Muscle layer of duodenum (tissue), 2 donors: Measurements from ENCODE around the gene GSN.

Source experiments
- H3K27ac ChIP-seq: one replicate; pipeline ENCODE4 v1.7.0; 2013; ENCODE audit warnings: mild to moderate bottlenecking, low read length
- H3K27me3 ChIP-seq: one replicate; pipeline ENCODE4 v1.7.0; 2013; ENCODE audit warnings: low read depth, mild to moderate bottlenecking, control low read depth, low read length
- H3K36me3 ChIP-seq, 2 donors: one replicate each; pipeline ENCODE4 v1.7.0; 2013; ENCODE audit warnings: low read length in 2 of 2, control low read depth in 1 of 2, mild to moderate bottlenecking in 1 of 2; ENCODE audit not compliant: insufficient read depth in 2 of 2, control insufficient read depth in 1 of 2
- H3K4me1 ChIP-seq, 2 donors: one replicate each; pipeline ENCODE4 v1.7.0; 2013; ENCODE audit warnings: low read length in 2 of 2, mild to moderate bottlenecking in 2 of 2, control low read depth in 1 of 2, moderate library complexity in 1 of 2; ENCODE audit not compliant: insufficient read depth in 2 of 2, control insufficient read depth in 1 of 2
- H3K4me3 ChIP-seq, 2 donors: one replicate each; pipeline ENCODE4 v1.7.0; 2013; ENCODE audit warnings: low read length in 2 of 2, low read depth in 1 of 2, mild to moderate bottlenecking in 1 of 2
- H3K9me3 ChIP-seq, 2 donors: one replicate each; pipeline ENCODE4 v1.7.0; 2013; ENCODE audit warnings: low read length in 2 of 2, control low read depth in 1 of 2, mild to moderate bottlenecking in 1 of 2; ENCODE audit not compliant: control insufficient read depth in 1 of 2
- donor health status: healthy.

GSN gene

GRCh38 chr9:121294151-121294743 is 26.3 kb downstream of the GSN start:
- peaks cover 36 to 72% of the 10 kb centered on the region in 2 donors for H3K4me1 ChIP-seq
- peak overlapping the region; percentile 77 for H3K27ac ChIP-seq
- H3K9me3 ChIP-seq: no peaks in the 10 kb centered on the region
- no peaks in the 10 kb centered on the region for H3K36me3 ChIP-seq
- peak overlapping the region in 1 of 2 donors; percentile 10 for H3K4me3 ChIP-seq
- no peaks in the 10 kb centered on the region for H3K27me3 ChIP-seq

- H3K27ac ChIP-seq: peak overlapping the region; percentile 77
- H3K36me3 ChIP-seq: no peaks in the 10 kb centered on the region
- H3K4me3 ChIP-seq: peak overlapping the region; percentile 26 to 30
- H3K9me3 ChIP-seq: no peaks in the 10 kb centered on the region
- peaks cover 28 to 65% of the 10 kb centered on the region in 2 donors for H3K4me1 ChIP-seq
- H3K27me3 ChIP-seq: no peaks in the 10 kb centered on the region
Measured at GRCh38 chr9:121294866-121295661, 27.1 kb downstream of the GSN start.

- no peaks in the 10 kb centered on the region for H3K36me3 ChIP-seq
- H3K4me3 ChIP-seq: peak overlapping the region in 1 of 2 donors; percentile 30
- no peaks in the 10 kb centered on the region for H3K27me3 ChIP-seq
- H3K27ac ChIP-seq: peak overlapping the region; percentile 77
- H3K4me1 ChIP-seq: peaks cover 26 to 66% of the 10 kb centered on the region in 2 donors
- no peaks in the 10 kb centered on the region for H3K9me3 ChIP-seq
Measured at GRCh38 chr9:121295662-121296191, 27.8 kb downstream of the GSN start.

DNA sequence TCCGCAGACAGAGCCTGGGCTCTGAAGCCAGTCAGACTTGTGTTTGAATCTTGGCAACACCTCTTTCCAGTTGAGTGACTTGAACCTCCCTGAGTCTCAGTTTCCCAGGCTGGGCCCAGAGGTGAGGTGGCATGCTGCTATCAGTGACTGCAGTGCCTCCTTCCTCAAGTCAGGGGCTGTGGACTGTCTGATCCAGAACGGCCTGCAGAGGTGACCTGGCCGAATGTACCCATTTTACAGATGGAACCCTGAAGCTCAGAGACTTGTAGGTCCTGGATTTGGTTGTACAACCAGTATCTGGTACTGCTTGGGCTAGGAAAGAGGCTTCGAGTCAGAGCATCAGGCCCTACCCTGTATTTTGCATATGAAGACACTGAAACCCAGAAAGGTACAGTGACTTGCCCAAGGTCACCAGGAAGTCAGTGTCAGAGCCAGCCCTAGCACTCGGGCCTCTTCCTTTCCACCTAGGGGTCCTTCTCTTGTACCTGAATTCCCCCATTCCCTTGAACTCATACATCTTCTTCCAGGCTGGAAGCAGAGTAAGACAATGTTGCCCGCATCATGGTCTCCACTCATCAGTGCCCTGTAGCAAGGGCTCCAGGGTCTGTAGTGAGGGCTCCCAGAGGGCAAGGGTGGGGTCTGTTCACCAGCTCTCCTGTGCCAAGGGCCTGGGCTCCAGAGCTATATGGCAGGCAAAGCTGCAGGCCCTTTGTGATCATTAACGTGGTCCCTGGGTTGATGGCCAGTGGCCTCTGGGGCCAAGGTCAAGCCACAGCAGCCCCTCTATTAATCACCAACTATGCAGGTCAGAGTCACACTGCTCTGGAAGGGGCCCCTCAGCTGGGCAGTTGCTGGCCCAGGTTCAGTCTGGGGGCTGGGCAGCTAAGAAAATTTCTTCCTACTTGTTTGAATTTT is 28.5 kb downstream of the GSN start:
- Histone ChIP-seq H3K9me3 (no peaks in the 10 kb centered on the region), H3K4me3 (peak overlapping the region in 1 of 2 donors; percentile 30), H3K36me3 (no peaks in the 10 kb centered on the region), H3K27ac (peak overlapping the region; percentile 77), H3K4me1 (peaks cover 26 to 71% of the 10 kb centered on the region in 2 donors), H3K27me3 (no peaks in the 10 kb centered on the region)

DNA sequence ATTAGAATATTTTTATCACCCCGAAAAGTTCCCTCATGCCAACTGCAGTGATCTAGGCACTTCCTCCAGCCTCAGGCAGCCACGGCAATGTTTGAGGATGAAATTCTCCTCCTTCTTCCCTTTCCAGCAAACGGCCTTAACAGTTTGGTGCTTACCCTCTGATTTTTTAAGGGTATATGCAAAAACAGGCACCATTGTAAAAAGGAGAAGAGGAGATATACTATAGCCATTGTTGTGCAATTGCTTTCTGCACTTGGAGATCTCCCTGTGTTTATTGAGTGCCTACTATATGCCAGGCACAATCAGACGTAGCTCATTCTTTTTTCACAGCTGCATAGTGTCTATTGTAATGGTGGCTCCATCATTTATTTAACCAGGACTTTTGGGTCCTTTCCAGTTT is 29.4 kb downstream of the GSN start:
- H3K4me3 ChIP-seq: no peak overlapping the region
- no peaks in the 10 kb centered on the region for H3K27me3 ChIP-seq
- H3K4me1 ChIP-seq: peaks cover 26 to 80% of the 10 kb centered on the region in 2 donors
- H3K9me3 ChIP-seq: no peaks in the 10 kb centered on the region
- peaks cover 4% of the 10 kb centered on the region in 2 donors for H3K36me3 ChIP-seq
- no peak overlapping the region for H3K27ac ChIP-seq

DNA sequence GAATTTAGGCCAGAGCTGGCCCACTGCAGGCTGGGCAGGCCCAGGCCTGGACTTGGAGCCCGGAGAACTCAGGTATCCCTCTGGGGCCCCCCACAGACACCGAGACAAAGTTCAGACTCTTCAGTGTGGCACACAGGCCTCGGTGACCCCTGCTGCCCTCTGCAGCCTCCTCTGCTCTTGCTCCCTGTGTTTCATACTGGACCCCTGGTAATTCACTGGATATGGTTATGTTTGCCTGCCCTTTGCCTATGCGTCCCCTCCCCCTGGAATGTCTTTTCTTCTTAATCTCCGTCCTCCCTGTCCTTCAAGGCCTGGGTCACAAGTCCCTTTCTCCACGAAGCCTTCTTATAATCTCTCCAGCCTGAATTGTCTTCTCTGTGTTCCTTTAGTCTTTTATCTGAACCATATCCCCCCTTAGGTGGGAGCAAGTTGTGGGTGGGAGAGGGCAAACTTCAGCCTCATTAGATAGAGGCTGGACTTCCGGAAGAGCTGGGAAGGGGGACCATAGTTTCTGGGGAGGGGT is 30.1 kb downstream of the GSN start:
- Histone ChIP-seq H3K4me3 (no peak overlapping the region), H3K27me3 (no peaks in the 10 kb centered on the region), H3K4me1 (peaks cover 21 to 86% of the 10 kb centered on the region in 2 donors), H3K27ac (peak overlapping the region; percentile 53), H3K36me3 (peaks cover 11% of the 10 kb centered on the region in 2 donors), H3K9me3 (no peaks in the 10 kb centered on the region)

DNA sequence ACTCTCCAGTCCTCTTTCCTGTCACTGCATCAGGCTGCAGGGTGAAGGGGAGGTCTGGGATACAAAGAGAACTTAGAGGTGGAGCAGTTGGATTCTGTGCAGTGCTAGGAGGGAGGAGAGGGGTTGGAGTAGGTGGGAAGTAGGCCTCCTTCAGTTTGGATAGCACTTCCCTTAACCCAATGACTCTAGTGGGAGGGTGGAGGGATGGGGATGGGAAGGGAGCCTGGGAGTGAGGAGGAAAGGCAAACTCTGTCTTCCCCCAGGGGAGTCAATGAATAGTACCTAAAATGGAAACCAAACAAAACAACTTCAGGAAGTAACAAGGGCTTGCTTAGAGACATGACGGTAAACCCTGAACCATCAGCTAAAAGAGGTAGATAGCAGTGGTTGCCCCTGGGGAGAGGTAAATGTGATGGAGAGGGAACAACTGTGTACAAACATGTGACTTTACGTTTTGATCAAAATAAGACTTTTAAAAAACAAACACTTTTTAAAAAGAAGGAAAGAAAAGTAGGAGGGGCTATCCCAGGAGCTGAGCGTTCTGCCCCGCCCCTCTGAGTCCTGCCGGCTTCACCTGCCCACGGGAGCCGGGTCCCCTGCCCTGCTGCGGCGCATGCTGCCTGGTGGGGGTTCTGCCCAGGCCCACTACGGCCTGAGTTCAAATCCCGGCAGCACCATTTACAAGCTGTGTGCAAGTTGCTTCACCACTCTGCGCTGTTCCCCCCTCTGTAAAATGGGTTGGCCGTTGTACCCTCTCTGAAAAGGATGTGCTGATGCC is 30.9 kb downstream of the GSN start:
- H3K4me1 ChIP-seq: peaks cover 22 to 89% of the 10 kb centered on the region in 2 donors
- H3K9me3 ChIP-seq: no peaks in the 10 kb centered on the region
- peak overlapping the region; percentile 56 to 75 for H3K4me3 ChIP-seq
- H3K36me3 ChIP-seq: peaks cover 19% of the 10 kb centered on the region in 2 donors
- H3K27ac ChIP-seq: peak overlapping the region; percentile 78
- no peaks in the 10 kb centered on the region for H3K27me3 ChIP-seq

GRCh38 chr9:121299467-121300282 is 31.7 kb downstream of the GSN start:
- H3K9me3 ChIP-seq: no peaks in the 10 kb centered on the region
- H3K4me1 ChIP-seq: peaks cover 28 to 89% of the 10 kb centered on the region in 2 donors
- no peaks in the 10 kb centered on the region for H3K27me3 ChIP-seq
- H3K4me3 ChIP-seq: peak overlapping the region; percentile 62 to 75
- H3K36me3 ChIP-seq: peaks cover 27% of the 10 kb centered on the region in 2 donors
- H3K27ac ChIP-seq: peak overlapping the region; percentile 78

- Histone ChIP-seq H3K4me3 (peak overlapping the region; percentile 62 to 75), H3K27me3 (no peaks in the 10 kb centered on the region), H3K4me1 (peaks cover 20 to 89% of the 10 kb centered on the region in 2 donors), H3K27ac (peak overlapping the region; percentile 20), H3K36me3 (peaks cover 33% of the 10 kb centered on the region in 2 donors), H3K9me3 (no peaks in the 10 kb centered on the region)
Measured at GRCh38 chr9:121300283-121301119, 32.5 kb downstream of the GSN start.
